ENCODE results near the gene VSX2.

The VSX2 gene

GRCh38 chr14:74223016-74223415 is 16.2 kb upstream of the VSX2 start:
- no peak for DNase-seq

GRCh38 chr14:74231784-74232183 is 7.5 kb upstream of the VSX2 start:
- DNase-seq: no peak

GRCh38 chr14:74235017-74235416 is 4.2 kb upstream of the VSX2 start:
- no peak for DNase-seq

GRCh38 chr14:74237441-74237840 is 1.8 kb upstream of the VSX2 start:
- DNase-seq: no peak

GRCh38 chr14:74239848-74240793 is 872 bp downstream of the VSX2 start:
- no peak for DNase-seq

- DNase-seq: no peak
These were observed 1.8 kb downstream of the VSX2 start for GRCh38 chr14:74240794-74241651.

GRCh38 chr14:74241652-74242017 is 2.4 kb downstream of the VSX2 start:
- DNase-seq: no peak

- DNase-seq: no peak
These were observed 3.0 kb downstream of the VSX2 start for GRCh38 chr14:74242021-74242779.

GRCh38 chr14:74242780-74243042 is 3.5 kb downstream of the VSX2 start:
- DNase-seq: no peak

- DNase-seq: no peak
These were observed 3.8 kb downstream of the VSX2 start for GRCh38 chr14:74243051-74243450.

- no peak for DNase-seq
These were observed 4.9 kb downstream of the VSX2 start for GRCh38 chr14:74244115-74244514.

- DNase-seq: no peak
These were observed 6.0 kb downstream of the VSX2 start for GRCh38 chr14:74245292-74245691.

GRCh38 chr14:74246542-74246941 is 7.3 kb downstream of the VSX2 start:
- no peak for DNase-seq

GRCh38 chr14:74248017-74248416 is 8.8 kb downstream of the VSX2 start:
- DNase-seq: no peak

GRCh38 chr14:74249433-74250375 is 10.5 kb downstream of the VSX2 start:
- DNase-seq: no peak

- no peak for DNase-seq
These were observed 16.0 kb downstream of the VSX2 start for GRCh38 chr14:74255281-74255680.

- peak; percentile 55 to 80 (median 78) for DNase-seq
These were observed 18.1 kb downstream of the VSX2 start for GRCh38 chr14:74257078-74257940.

- peak in 1 of 3 experiments; percentile 66 for DNase-seq
These were observed 18.9 kb downstream of the VSX2 start for GRCh38 chr14:74257941-74258763.

GRCh38 chr14:74258764-74259035 is 19.5 kb downstream of the VSX2 start:
- DNase-seq: no peak

GRCh38 chr14:74259513-74259912 is 20.3 kb downstream of the VSX2 start:
- no peak for DNase-seq
